GM21360 (cell line): ENCODE results near the gene TAOK3.
A peak's percentile ranks its signal among the peaks of the same experiment; 100 is the strongest.

Source experiments
- ATAC-seq: cut with Tn5 transposase; IDR thresholded peaks from one replicate; pipeline ENCODE4 v1.9.1; 2021; ENCODE audit warnings: mild to moderate bottlenecking, moderate library complexity; ENCODE audit not compliant: unreplicated experiment

Gene TAOK3

GRCh38 chr12:118344829-118345228 lies 27.9 kb downstream of the TAOK3 start:
- ATAC-seq: no peak

GRCh38 chr12:118342090-118342489 lies 30.6 kb downstream of the TAOK3 start:
- ATAC-seq: no peak

- no peak for ATAC-seq
Observed at GRCh38 chr12:118337194-118337838, 35.4 kb downstream of the TAOK3 start.

- ATAC-seq: no peak
Observed at GRCh38 chr12:118336123-118336522, 36.6 kb downstream of the TAOK3 start.

GRCh38 chr12:118334939-118335567 lies 37.7 kb downstream of the TAOK3 start:
- ATAC-seq: no peak

- ATAC-seq: no peak
Observed at GRCh38 chr12:118334241-118334640, 38.5 kb downstream of the TAOK3 start.

- ATAC-seq: no peak
Observed at GRCh38 chr12:118332511-118332910, 40.2 kb downstream of the TAOK3 start.

GRCh38 chr12:118330421-118331018 lies 42.2 kb downstream of the TAOK3 start:
- ATAC-seq: no peak

- ATAC-seq: no peak
Observed at GRCh38 chr12:118328486-118329330, 44.0 kb downstream of the TAOK3 start.

- ATAC-seq: no peak
Observed at GRCh38 chr12:118327391-118327790, 45.3 kb downstream of the TAOK3 start.

GRCh38 chr12:118326991-118327390 lies 45.7 kb downstream of the TAOK3 start:
- ATAC-seq: no peak

GRCh38 chr12:118325081-118325480 lies 47.6 kb downstream of the TAOK3 start:
- no peak for ATAC-seq

- ATAC-seq: no peak
Observed at GRCh38 chr12:118319627-118320026, 53.1 kb downstream of the TAOK3 start.

- ATAC-seq: no peak
Observed at GRCh38 chr12:118318744-118319143, 54.0 kb downstream of the TAOK3 start.

- ATAC-seq: no peak
Observed at GRCh38 chr12:118317729-118318128, 55.0 kb downstream of the TAOK3 start.

- ATAC-seq: no peak
Observed at GRCh38 chr12:118315821-118316220, 56.9 kb downstream of the TAOK3 start.

- no peak for ATAC-seq
Observed at GRCh38 chr12:118312578-118312977, 60.1 kb downstream of the TAOK3 start.

GRCh38 chr12:118311666-118312065 lies 61.0 kb downstream of the TAOK3 start:
- ATAC-seq: no peak

- no peak for ATAC-seq
Observed at GRCh38 chr12:118310320-118310719, 62.4 kb downstream of the TAOK3 start.

- peak; percentile 10 for ATAC-seq
Observed at GRCh38 chr12:118308006-118308405, 64.7 kb downstream of the TAOK3 start.
